Endometrial microvascular endothelial cells (primary cell): ENCODE measurements around the gene ASTN2. TPM values are rescaled to one million over a fixed set of nuclear protein-coding genes. Genes with fewer than 3 reads are reported as not detected.

ENCODE experiments used
- in situ Hi-C: cut with HindIII; loops from 2 replicates; pipeline ENCODE4 v1.10.0; 2017; ENCODE audit warnings: low sequenced_read_pairs, low pct_unique_long_range_greater_than_20kb; ENCODE audit errors: inconsistent ontology term
- total RNA-seq: library from RNA; depleted of rRNA; stranded (reverse); fragments of >200 nt; gene quantifications from one replicate; pipeline ENCODE4 v1.2.3, GENCODE V29; 2015; ENCODE audit errors: inconsistent ontology term

Gene ASTN2
- total RNA-seq, 1 donor from 2014 or later = 2.1 TPM

DNA sequence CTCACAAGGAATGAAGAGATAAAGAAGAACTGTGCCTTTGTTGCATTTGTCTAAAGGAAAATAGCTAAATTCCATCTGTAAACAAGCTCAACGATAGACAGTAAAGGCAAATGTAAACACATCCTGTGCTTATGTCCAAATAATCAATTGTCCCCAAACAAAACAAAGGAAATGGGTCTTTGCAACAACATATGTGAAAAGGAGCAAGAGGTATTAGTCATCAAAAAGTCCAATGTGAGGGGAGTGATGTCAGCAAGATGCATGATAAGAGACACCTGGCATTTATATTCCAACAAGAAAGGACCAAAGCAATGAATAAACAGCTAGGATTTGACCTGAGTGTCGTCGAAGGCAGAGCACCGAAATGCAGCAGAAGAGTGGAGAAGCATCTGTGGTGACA is 209.1 kb downstream of the ASTN2 start:
- in situ Hi-C loops = no loop called here

DNA sequence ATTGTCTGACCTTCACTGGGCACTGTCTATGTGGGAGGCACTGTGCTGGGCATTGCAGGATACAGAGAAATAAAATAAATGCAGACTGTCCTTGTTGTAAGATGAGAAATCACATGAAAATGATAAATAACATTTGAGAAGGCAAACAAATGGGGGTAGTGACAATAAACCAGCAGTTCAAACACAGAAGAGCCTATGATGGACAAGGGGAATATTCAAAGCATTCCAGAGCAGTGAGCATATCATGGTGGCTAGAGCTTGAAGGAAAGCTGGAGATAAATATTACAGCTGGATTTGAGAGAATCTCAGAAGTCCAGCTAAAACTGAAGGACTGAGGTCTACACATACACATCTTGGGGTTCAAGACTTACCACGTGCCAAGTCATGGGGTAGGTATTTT is 209.9 kb downstream of the ASTN2 start:
- in situ Hi-C loops = no loop called here

DNA sequence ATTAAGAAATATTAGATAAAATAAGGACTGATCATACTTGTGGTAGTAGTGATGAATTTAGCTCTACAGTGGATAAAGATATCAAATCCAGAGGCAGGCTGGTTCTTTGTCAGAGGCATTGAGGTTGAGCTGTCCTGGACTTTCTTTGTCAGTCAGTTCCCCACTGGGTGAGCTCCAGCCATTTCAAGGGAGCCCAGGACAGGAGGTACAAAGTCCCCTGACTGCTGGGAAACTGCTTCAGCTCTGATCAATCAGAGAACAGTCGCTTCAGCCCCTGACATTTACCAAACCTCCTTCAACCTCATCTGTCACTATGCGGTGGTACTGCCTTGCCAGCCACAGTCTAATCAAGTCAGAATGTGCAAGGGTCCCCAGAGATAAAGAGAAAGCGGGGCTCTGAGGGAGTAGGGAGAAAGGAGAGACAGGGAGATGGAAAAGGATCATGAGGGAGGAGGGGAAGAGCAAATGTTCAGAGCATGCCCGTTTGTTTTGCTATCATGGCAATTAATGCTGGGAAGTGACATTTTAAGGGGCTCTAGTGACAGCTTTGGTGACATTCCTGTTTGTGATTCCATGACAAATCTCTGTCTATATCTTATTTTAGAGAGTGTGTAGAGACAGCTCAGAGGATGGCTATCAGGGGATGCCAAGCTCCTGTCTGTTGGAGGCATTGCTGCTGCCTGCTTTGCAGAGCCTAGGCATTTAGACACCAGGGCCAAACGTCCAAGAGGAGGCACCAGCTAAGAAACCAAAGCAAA is 223.2 kb downstream of the ASTN2 start:
- in situ Hi-C loops = no loop called here

DNA sequence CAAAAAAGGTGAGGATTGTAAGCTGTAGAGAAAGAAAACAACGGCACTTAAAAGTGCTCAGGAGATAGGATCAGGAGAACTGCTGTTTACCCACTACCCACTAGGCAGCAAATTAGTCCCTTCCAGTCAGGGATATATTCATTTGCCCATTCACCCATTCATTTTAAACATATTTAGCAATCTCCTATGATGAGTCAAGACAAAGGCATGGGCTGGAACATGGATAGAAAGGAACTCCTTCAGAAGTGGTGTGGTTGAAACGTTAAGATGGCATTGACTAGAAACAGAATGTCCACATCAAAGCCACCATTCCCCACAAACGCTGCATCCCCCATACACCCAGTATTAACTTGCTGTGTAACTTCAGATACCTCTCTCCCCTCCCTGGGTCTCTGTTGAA is 225.7 kb downstream of the ASTN2 start:
- in situ Hi-C loops = no loop called here

DNA sequence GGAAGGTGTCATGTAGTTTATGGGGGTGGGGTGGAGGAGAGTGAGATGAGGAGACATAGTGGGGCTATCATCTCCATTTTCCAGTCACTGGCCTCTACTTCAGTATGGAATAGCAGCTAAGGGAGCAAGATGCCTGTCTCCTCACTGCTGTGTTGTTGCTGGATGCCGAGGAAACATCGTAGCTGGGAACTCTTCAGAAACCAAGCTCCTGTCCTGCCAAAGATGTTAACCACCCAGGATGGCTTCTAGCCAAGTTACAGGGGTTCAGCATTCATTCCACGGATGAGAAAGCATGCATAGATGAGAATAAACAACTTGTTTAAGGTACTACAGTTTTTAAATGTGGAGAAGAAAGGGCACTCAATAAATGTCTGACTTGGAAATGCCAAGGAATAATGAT is 226.5 kb downstream of the ASTN2 start:
- in situ Hi-C loops = no loop called here

DNA sequence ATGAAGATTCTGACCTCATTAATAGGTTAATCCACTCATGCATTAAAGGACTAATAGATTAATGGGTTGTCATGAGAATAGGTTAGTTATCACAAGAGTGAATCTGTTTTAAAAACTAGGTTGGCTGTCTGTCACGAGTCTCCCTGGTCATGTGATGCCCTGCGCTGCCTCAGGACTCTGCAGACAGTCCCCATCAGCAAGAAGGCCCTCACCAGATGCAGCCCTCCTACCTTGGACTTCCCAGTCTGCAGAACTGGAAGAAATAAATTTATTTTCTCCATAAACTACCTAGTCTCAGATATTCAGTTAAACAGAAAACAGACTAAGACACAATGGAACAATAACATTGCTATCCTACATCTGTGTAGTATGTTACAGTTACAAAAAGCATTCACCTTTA is 227.4 kb downstream of the ASTN2 start:
- in situ Hi-C loops = no loop called here

DNA sequence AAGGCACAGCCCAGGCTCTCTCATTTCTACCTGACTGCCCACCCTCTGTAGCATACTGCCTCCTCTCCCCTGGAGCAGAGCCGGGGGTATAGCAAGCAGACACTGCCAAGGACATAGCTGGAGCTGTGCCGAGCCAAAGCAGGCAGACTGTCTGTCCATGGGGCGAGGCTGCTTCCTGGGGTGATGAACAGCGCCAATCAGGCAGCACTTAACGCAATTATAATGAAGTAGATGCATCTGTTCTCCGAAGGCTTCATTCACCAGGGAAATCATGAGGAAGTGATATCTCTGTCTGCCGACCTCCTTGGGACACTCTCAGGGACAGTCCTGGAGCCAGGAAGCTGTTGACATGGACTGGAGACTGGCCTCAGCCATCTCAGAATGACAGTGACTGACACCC is 230.7 kb downstream of the ASTN2 start:
- in situ Hi-C loops = no loop called here

DNA sequence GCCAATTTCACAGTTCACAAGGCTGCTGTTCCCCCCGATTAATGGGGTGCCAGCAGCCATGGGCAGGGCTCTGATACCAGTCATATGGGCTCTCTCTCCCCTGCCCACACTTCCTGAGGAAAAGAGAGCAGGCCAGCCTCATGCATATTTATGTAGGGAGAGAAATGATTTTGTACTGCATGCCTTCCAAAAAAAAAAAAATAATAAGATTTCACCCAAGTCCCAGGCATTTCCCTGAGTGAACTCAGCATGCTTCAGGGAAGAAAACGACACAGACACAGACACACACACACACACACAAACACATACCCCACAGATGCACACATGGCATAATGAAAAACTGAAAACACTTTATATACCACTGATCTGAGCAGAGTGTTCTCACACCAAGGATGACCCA is 232.8 kb downstream of the ASTN2 start:
- in situ Hi-C loops = no loop called here

DNA sequence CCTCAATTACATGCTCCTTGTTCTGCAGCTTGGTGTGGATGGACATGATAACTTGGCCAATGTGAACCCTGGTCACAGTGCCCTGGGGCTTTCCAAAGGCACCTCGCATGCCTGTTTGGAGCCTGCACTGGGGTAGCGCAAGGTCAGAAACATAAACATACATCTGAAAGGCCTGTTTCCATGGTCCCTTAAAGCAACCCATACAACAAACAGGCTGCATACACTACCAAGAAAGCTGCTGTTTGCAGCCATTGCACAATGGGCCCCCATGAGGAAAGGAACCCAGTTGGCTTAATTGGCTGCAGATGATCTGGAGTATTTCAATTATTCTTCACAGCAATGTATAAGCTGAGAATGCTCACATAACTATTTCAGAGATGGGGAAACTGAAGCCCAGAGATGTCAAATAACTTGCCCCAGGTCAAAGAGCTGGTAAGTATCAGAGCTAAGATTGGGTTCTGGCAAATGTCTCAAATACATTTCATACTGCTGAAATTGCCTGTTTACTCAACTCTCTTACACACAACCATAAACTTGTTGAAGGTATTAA is 233.9 kb downstream of the ASTN2 start:
- in situ Hi-C loops = no loop called here

DNA sequence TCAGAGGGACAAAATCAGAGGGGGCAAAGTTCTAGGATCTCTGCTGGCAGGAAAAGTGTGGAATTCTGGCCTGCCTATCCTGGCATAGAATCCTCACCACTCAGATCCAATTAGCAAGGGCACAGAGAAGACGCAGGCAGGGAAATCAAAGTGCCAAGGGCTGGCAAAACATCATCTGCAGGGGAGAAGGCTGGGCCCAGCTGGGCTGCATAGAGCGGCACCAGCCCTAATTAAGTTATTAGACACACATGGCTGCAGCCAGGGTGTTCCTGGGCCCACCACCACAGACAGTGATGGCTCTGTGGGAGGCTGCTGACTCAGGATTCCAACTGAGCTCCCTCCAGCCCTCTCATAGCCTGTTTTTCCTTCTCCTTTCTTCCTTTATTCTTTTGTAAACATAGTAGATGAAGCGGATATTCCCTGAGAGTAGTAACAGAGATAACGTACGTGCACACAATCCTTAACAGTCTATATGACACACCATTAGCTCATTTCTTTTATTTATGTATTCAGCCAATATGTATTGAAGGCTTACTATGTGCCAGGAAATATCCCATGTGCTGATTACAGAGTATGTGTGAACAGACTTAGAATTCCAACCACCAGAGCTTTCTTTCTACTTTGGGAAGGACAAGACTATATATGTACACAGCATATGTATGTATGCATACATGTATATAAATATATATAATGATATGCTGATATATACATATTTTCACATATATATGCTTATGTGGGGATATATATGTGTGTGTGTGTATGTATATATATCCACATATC is 236.1 kb downstream of the ASTN2 start:
- in situ Hi-C loops = no loop called here

DNA sequence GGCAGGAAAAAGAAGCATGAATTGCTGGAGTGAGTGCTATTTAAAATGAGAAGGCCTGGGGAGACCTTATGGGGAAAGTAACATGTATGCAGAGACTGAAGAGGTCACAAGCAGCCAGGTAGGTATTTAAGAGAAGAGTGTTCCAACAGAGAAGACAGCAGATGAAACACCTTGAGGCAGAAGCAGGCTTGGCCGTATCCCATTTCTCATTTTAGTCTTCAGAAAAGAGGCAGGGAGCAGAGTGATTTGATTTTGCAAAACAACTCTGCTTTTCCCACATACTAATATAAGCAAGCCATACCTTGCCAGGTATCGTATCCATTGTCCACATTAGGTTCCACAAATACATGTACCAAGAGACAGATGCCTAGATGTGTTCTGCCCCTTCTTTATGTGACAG is 244.3 kb downstream of the ASTN2 start:
- in situ Hi-C loops = no loop called here

DNA sequence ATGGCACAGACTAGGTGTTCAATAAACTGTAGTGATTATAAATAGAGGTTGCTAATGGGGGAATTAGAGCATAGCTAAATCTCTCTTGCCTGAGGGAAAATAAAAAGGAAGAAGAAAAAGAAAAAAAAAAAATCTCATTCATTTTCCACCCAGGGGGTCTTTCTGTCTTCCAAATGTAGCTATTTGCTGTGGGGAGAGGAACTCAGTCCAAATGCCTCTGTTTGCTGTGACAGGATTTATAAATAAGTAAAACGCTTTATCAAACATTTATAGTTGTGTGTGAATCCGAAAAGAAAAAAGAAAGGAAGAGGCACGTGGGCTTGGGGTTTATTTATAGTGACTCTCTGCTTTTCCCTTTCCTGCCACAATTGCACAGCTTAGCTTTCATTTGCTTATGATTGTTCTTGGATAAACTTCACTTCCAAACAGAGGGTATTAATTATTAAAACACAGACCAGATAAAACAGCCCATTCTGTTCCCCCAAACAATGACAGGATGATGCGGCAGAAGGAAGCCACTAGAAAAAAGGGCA is 245.7 kb downstream of the ASTN2 start:
- in situ Hi-C loops = no loop called here

DNA sequence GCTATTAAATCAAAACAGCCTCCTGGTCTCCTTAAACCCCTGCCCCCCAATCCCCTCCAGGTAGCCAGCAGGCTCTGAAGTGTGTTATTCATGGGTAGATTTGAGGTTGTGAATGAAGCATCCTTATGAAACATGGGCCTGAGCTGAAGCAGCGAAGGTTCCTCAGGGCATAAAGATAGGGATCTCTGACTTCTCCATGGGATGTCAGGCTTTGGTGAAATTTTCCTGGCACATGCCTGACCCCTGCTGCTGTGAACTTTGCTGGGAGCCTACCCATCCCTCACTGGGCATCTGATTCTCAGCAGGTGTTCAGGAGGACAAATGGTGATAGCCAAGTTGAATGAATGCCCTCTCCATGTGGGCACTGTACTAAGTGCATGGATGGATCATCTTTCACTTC is 250.3 kb downstream of the ASTN2 start:
- in situ Hi-C loops = no loop called here

DNA sequence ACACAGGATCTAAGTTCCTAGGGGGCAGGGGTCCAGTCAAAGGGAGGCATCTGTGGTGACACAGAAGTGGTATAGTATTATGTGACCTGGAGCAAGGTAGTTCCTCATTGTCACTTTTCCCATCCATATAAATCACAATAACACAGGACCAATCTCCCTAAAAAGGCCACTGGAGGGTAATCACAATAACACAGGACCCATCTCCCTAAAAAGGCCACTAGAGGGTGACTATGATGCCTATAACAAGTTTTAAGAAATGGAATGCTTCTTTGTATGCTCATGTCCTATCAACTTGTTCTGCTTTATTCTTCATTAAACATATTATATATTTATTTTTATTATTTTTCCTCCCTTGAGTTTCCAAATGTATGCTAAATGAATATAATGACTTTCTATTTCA is 254.6 kb downstream of the ASTN2 start:
- in situ Hi-C loops = no loop called here

DNA sequence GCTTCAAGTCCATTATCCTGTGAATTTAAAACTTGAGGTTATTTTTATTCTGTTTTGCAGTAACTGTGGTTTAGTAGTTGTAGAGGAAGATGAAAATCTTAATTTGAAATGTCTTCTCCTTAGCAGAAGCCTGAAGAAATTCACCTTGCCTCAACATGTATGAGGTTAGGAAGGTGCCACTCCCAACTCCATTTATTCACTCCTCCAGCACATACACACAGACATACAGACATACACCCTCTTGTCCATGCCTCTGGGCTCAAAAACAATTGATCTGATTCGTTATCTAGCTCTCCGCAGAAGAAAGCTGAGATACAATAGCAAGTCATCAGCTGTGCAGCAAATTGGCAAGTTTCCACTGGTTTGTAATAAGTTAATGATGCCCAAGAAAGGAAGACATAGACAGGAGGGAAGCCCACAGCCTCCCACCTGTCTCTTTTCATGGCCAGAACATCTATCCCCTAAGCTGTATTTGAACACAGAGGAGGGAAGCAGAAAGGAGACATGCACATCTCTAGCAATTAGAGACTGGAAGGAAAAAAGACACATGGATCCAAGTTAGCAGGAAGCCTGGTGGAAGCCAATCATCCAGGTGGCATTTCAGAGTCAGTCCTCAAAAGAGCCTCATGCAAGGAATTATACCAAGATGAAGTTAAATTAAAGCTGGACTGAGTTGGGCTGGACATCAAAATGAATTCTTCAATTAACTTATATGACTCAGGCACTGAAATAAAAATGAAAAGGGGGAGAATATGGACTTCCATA is 257.9 kb downstream of the ASTN2 start:
- in situ Hi-C loops = no loop called here

DNA sequence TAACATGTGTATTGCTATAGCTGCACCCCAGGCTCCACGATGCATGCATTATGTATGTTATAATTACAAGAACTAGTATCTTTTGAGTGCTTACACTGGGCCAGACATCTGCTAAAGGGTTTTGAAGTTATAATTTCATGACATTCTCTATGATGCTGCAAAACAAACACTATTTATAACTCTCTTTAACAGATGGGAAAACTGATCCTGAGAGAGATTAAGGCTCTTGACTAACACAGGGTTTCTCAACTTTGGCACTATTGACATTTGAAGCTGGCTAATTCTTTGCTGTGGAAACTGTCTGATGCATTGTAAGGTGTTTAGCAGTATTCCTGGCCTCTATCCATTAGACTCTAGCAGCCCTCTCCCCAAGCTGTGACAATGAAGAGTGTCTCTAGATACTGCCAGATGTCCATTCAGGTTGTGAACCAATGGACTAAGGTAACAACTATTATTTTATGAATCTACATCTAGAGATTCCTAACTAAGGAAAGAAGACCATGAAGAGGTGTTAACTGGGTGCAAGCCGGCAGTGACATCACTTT is 258.6 kb downstream of the ASTN2 start:
- in situ Hi-C loops = no loop called here

DNA sequence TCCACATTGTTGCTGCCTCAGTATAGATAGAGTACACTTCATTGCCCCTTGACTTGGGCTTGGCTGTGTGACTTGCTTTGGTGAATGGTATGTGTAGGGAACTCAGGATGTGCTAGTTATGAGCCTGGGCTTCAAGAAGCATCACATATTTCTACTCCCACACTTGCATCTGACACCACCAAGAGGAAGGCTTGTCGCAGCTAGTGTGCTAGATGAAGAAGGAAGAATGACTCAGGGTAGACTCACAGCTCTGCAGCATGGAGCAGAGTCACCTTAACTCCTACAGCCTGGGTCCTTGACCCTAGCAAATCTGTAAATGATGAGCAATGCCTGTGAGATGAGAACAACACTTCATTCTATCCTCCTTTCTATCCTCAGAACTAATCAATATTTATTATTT is 261.8 kb downstream of the ASTN2 start:
- in situ Hi-C loops = no loop called here

DNA sequence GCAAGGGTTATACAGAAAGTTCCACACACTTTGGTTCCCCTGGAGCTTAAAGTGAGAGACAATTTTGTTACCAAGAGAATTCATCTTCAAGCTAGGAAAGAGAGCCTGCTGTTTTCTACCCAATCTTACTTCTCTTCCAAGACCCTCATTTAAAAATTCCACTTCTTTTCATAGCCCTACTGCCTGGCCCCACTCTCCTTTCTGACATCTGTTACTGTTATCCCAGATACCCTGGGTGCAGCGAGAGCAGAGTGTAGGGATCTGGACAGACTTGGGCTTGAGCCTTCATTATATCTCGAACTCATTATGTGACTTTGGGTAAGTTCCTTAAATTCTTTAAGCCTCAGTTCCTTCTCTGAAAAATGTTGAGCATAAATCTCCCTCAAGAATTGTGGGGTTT is 263.1 kb downstream of the ASTN2 start:
- in situ Hi-C loops = no loop called here

DNA sequence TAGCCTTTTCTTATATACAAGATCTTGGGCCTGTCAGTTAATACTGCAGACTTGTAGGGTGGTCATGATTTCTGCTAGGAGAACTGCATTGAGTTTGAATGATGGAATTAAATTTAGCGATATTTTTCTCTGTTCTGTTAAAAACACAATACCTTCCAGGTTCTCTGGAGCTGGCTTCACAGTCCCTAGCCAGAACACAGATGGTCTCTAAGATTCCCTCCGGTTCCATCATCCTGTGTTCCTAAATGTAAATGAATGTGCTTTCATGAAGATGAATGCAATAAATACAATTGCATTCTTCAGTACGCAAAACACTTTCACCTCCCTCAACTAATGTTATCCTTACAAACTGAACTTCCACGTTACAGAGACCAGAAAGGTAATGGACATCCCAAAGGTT is 264.9 kb downstream of the ASTN2 start:
- in situ Hi-C loops = no loop called here
